Mammary epithelial cell (primary cell): ENCODE measurements around the gene PIK3CA.
"Not testable (repeated sequence)": the region's sequence is repeated elsewhere in the genome, so short reads cannot be mapped to it uniquely, and the experiment has no call there.

Source experiments
- EZH2 ChIP-seq: IDR thresholded peaks from 2 replicates; pipeline ENCODE4 v1.6.1; 2012; ENCODE audit warnings: low read length, inconsistent platforms, borderline replicate concordance
- TF ChIP-seq, protein P1 (sequence below), 2 donors: IDR thresholded peaks in 1 of 2; conservative IDR thresholded peaks in 1 of 2; 2 replicates each; pipeline ENCODE4 v1.5.1; 2011 to 2012; ENCODE audit warnings: inconsistent platforms in 2 of 2, low read length in 2 of 2, mild to moderate bottlenecking in 2 of 2, control low read depth in 1 of 2, low read depth in 1 of 2; ENCODE audit not compliant: insufficient read depth in 1 of 2; ENCODE audit errors: extremely low read depth in 1 of 2

GRCh38 chr3:179215550-179215949 is 67.4 kb downstream of the PIK3CA start:
- TF ChIP-seq, protein P1, sequence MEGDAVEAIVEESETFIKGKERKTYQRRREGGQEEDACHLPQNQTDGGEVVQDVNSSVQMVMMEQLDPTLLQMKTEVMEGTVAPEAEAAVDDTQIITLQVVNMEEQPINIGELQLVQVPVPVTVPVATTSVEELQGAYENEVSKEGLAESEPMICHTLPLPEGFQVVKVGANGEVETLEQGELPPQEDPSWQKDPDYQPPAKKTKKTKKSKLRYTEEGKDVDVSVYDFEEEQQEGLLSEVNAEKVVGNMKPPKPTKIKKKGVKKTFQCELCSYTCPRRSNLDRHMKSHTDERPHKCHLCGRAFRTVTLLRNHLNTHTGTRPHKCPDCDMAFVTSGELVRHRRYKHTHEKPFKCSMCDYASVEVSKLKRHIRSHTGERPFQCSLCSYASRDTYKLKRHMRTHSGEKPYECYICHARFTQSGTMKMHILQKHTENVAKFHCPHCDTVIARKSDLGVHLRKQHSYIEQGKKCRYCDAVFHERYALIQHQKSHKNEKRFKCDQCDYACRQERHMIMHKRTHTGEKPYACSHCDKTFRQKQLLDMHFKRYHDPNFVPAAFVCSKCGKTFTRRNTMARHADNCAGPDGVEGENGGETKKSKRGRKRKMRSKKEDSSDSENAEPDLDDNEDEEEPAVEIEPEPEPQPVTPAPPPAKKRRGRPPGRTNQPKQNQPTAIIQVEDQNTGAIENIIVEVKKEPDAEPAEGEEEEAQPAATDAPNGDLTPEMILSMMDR (conservative IDR thresholded peaks at IDR 0.05 in 1 of 2, IDR thresholded peaks at IDR 0.05 in 1 of 2; ENCODE audit: extremely low read depth in 1 of 2, insufficient read depth in 1 of 2, low read depth in 1 of 2, low read length in 2 of 2) = not testable (repeated sequence)
- TF ChIP-seq EZH2 = not testable (repeated sequence)
